KG1 (cell line): ENCODE data around the gene SLC31A1.
A peak's percentile ranks its signal among the peaks of the same experiment; 100 is the strongest.

Experiments used
- DNase-seq: peaks from one replicate; lab custom pipeline; 2025; lab: John Stamatoyannopoulos, UW

SLC31A1 gene

DNA sequence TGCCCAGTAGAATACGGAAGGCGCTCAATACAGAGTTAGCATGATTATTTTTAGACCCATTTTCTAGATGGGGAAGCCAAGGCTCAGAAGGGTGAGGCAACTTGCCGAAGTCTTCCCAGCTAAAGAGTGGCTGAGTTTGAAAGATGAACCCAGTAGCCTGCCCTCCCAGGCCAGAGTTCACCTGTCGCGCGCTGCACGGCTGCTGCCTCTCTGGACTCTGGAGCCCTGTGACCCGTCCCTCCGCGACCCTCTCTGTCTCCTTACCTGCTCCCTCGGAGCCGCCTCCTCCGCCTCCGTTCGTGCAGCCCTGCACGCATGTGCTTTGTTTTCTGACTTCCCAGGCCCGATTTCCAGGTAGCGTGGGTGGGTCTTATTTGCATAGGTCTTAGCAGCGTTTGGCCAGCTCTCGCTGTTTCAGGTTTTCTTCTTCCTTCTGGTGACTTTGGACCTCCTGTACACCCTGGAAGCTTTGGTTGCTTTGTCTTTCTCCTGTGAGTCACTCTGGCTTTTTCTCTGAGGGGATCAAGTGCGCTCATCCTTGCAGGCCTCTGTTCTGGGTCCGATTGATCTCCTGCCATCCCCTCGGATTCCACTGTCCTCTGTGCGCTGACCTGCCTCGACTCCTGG, 81.6 kb downstream of the SLC31A1 start, which contains the start of gene RNF183:
TSS of gene RNF183 (minus strand) at position 585 of the 627 bp plus-strand sequence. CDS start 5,192 bp downstream, outside the sequence.
- no peak for DNase-seq

DNA sequence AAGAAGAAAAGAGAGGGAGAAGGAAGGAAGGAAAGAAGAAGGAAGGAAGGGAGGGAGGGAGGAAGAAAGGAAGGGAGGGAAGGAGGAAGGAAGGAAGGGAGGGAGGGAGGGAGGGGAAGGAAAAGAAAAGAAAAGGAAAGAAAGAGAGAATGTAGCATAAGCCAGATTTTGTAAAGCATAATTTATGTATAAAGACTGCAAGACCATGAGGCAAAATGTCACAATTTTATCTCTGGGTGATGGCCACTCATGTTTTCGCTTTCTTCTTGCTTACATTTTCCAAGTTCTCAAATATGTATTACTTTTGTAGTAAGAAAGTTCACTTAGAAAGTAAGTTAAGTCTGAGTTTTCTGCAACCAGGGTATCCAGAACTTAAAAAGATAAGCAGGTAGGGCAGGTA, 85.2 kb downstream of the SLC31A1 start:
- no peak for DNase-seq

DNA sequence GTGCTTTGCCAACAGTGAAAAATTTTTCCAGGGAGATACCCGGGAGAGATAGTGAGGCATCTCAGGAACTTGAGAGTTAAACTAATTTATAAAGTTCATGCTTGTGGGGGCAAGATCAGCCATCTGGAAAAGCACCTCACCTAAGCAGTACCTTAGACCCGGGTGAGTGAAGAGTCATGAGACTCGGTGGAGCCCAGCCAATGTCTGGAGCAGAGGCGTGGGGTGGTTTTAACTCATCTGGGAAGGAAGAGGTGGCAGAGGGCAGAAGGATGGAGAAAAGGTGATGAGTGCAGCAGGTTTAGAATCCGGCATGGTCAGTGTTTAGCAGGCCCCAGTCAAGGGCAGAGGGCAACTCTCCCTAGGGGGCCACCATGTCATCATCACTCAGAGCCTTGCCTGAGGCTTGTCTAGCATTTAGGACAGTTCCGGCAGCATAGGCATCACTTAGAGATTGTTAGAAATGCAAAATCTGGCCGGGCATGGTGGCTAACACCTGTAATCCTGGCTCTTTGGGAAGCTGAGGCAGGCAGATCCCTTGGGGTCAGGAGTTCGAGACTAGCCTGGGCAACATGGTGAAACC, 86.1 kb downstream of the SLC31A1 start:
- DNase-seq = no peak

DNA sequence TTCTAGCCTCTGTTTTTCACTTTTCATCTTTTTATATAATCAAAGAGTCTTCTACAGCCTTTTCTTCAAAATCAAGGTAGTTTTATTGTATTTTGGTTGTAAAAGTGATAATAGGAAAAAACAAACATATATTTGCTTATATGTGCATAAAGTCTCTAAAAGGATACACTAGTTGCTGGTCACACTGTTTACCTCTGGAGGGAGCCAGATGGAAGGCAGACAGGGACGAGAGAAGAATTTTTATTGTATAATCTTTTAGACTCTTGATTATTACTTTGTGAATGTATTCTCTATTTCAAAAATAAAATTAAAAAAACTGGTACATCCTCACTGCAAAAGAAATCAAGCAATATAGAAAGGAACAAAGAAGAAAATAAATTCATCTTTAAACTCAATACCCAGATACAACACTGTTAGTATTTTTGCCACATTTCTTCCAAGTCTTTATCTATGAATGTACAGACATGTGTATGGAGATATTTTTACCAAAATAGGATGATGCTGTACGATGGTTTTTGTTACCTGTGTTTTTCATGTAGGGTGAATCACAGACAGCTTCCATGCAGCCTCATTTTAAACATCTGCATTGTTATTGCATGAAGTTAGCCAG, 88.0 kb downstream of the SLC31A1 start:
- DNase-seq = peak; percentile 2

DNA sequence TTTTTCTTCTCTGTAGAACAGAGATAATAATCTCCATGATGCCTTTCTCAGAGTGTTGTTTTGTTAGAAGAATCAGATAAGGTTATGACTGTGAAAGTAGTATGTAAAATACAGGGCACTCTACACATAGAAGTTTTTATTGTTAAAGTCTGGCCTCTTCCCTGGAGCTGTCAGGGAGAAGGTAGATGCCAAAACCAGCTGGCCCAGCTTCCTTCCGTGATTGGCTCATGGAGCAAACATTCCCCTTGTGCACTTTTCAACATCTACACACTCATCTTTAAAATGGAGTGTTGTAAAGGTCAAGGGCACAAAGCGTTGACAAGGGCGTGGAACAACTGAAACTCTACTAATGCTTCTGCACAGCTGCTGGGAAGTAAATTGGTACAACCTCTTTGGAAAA, 89.2 kb downstream of the SLC31A1 start:
- DNase-seq = no peak

DNA sequence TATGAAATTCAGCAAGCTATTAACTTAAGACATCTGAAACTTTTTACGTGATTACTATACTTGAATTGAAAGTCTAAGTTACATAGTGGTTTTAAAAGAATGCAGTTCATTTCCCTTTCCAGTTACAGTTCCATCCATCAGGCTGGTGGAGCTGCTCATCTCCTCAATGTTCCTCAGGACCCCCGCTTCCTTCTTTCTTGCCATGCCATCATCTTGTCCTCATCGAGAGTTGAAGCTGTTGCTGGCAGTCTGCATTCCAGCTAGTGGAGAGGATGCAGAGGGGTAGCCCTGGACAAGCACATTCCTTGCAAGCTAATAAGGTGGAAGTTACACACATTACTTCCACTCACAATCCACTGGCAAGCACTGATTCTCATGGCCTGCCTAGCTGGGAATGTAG, 90.6 kb downstream of the SLC31A1 start:
- no peak for DNase-seq

DNA sequence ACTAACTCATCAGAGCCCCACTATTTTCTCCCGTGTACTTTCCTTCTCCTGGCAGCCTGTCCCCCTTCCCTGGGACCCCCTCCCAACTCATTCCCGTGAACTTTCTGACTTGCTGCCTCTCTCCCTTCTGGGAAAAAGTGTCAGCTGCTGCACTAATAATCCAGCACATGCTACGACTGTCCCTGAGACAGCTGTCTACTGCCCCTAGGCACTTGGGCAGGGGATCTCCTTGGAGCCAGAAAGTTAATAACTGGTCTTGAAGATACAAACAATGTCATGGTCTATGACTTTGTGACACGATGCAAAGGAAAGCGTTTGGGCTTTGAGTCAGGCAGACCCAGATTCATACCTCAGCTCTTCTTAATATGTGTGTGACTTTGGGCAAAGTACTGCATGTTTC, 91.9 kb downstream of the SLC31A1 start:
- no peak for DNase-seq
